ENCODE data around the gene FAM216B. TPM values are rescaled to one million over a fixed set of nuclear protein-coding genes. Genes with fewer than 3 reads are reported as not detected.

FAM216B gene
- polyA plus RNA-seq, 3 donors = not detected

GRCh38 chr13:42798118-42798517 is 16.7 kb downstream of the FAM216B start:
- Histone ChIP-seq H3K9me3 (replicated peaks in 1 of 2; ENCODE audit: control insufficient read depth in 1 of 2, insufficient read depth in 1 of 2, low read length in 2 of 2) (peaks cover 3 to 7% of the 10 kb centered on the region in 2 donors), H3K4me1 (ENCODE audit: control insufficient read depth in 1 of 2, insufficient read depth in 2 of 2, low read length in 2 of 2) (no peaks in the 10 kb centered on the region), H3K79me2 (ENCODE audit: insufficient read depth, low read length) (no peaks in the 10 kb centered on the region), H3K4me3 (replicated peaks in 1 of 3; ENCODE audit: low read depth in 2 of 3, low read length in 3 of 3) (no peak overlapping the region), H3K4me2 (replicated peaks; ENCODE audit: extremely low read depth, low read length, poor library complexity, severe bottlenecking) (no peak overlapping the region), H2AFZ (ENCODE audit: insufficient read depth, low read depth, low read length, poor library complexity, severe bottlenecking) (no peak overlapping the region), H3K9ac (ENCODE audit: insufficient read depth, low read length, poor library complexity, severe bottlenecking) (no peak overlapping the region), H3K27ac (ENCODE audit: low read depth in 1 of 2, low read length in 2 of 2) (no peak overlapping the region), H3K36me3 (replicated peaks in 1 of 2; ENCODE audit: control insufficient read depth in 1 of 2, insufficient read depth in 2 of 2, low read length in 2 of 2) (no peaks in the 10 kb centered on the region), H3K27me3 (ENCODE audit: control insufficient read depth in 2 of 2, insufficient read depth in 2 of 2, low read length in 2 of 2) (no peaks in the 10 kb centered on the region), H4K20me1 (ENCODE audit: insufficient read depth, low read length) (no peaks in the 10 kb centered on the region)
- DNase-seq = no peak
- peaks cover 3 to 6% (median 3%) of the 10 kb centered on the region in 3 donors for H3K27me3 Mint-ChIP-seq (ENCODE audit: low read depth in 3 of 3)
- intact Hi-C loops (cut with micrococcal nuclease) = no loop called here
- H3K4me3 Mint-ChIP-seq = no peak overlapping the region
- H3K27ac Mint-ChIP-seq = no peak overlapping the region
- peaks cover 0 to 3% (median 2%) of the 10 kb centered on the region in 7 donors for H3K9me3 Mint-ChIP-seq
- no peaks in the 10 kb centered on the region for H3K36me3 Mint-ChIP-seq
- H3K4me1 Mint-ChIP-seq = no peaks in the 10 kb centered on the region
- TF ChIP-seq CTCF (IDR thresholded peaks at IDR 0.05) = no peak
- WGBS (ENCODE audit: insufficient coverage) = 100% methylated on average over 3 of the region's 6 CpGs

- Histone ChIP-seq H3K4me2 (replicated peaks; ENCODE audit: extremely low read depth, low read length, poor library complexity, severe bottlenecking) (no peak overlapping the region), H3K9me3 (replicated peaks in 1 of 2; ENCODE audit: control insufficient read depth in 1 of 2, insufficient read depth in 1 of 2, low read length in 2 of 2) (peaks cover 3 to 4% of the 10 kb centered on the region in 2 donors), H2AFZ (ENCODE audit: insufficient read depth, low read depth, low read length, poor library complexity, severe bottlenecking) (no peak overlapping the region), H3K27ac (ENCODE audit: low read depth in 1 of 2, low read length in 2 of 2) (no peak overlapping the region), H3K4me1 (ENCODE audit: control insufficient read depth in 1 of 2, insufficient read depth in 2 of 2, low read length in 2 of 2) (peaks cover 0 to 11% of the 10 kb centered on the region in 2 donors), H3K4me3 (replicated peaks in 1 of 3; ENCODE audit: low read depth in 2 of 3, low read length in 3 of 3) (no peak overlapping the region), H4K20me1 (ENCODE audit: insufficient read depth, low read length) (no peaks in the 10 kb centered on the region), H3K36me3 (replicated peaks in 1 of 2; ENCODE audit: control insufficient read depth in 1 of 2, insufficient read depth in 2 of 2, low read length in 2 of 2) (no peaks in the 10 kb centered on the region), H3K79me2 (ENCODE audit: insufficient read depth, low read length) (no peaks in the 10 kb centered on the region), H3K27me3 (ENCODE audit: control insufficient read depth in 2 of 2, insufficient read depth in 2 of 2, low read length in 2 of 2) (no peaks in the 10 kb centered on the region), H3K9ac (ENCODE audit: insufficient read depth, low read length, poor library complexity, severe bottlenecking) (no peak overlapping the region)
- Mint-ChIP-seq H3K36me3 (no peaks in the 10 kb centered on the region), H3K9me3 (peaks cover 0 to 3% (median 2%) of the 10 kb centered on the region in 7 donors), H3K4me3 (no peak overlapping the region), H3K27ac (no peak overlapping the region), H3K27me3 (ENCODE audit: low read depth in 3 of 3) (peaks cover 3 to 6% (median 3%) of the 10 kb centered on the region in 3 donors), H3K4me1 (no peaks in the 10 kb centered on the region)
- DNase-seq = no peak
- 100% methylated on average over 1 of the region's 5 CpGs for WGBS (ENCODE audit: insufficient coverage)
- intact Hi-C loops (cut with micrococcal nuclease) = no loop called here
- no peak for TF ChIP-seq CTCF (IDR thresholded peaks at IDR 0.05)
These were observed 18.8 kb downstream of the FAM216B start for GRCh38 chr13:42800109-42800643.

All from CD14-positive monocyte (primary cell).